ENCODE results near the gene MYO15A. TPM values are rescaled to one million over a fixed set of nuclear protein-coding genes. Genes with fewer than 3 reads are reported as not detected.

Gene MYO15A
- total RNA-seq, 1 donor from 2014 or later: 1.8 TPM

DNA sequence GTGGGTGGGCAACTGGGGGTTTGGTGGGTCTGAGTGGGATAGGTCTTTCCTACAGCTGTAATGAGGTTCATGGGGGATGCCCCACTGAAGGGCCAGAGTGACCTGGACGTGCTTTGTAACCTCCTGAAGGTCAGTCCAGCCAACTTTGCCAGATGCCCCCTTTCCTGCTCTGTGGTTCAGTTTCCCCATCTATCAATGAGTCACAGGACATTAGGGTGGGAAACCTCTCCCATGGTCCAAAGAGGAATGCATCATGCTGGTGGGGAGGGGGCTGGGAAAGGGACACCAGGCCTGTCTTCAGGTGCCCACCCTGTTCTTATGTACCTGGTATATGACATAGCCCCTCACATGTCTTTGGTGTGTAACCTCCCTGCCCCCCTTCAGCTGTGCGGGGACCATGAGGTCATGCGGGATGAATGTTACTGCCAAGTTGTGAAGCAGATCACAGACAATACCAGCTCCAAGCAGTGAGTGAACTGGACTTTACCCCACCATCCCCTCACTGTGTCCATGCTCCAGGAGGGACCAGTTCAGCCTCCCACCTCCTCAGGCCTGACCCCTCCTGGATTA is 51.1 kb downstream of the MYO15A start:
- no peak for DNase-seq (ENCODE audit: low spot score)

DNA sequence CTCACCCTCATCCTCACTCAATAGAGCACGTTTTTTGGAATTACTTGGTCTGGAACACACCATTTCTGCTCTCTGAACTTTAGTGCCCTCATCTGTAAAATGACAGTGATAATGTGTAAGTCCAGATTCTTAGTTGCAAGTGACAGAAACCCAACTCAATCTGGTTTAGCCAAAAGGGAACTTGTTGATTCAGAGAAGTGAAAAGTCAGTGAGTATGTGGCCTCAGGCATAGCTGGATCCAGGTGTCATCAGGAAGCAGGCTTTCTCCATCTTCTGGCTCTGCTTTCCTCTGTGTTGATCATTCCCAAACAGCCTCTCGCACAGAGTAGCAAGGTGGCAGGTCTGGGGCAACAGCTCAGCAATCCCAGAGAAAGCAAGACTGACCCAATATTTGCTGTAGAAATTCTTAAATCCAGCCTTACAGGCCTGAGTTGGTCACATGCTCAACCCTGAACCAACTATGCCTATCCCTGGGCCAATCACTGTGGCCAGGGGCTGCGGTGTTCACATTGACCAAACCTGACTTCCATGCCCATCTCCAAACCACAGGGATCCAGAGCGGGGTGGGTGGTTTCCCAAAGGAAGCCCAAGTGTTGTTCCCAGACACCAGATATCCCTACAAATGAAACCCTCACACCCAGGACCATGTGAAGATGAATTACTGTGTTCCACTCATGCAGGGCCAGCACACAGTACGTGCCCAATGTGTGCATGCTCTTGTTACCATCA is 51.7 kb downstream of the MYO15A start:
- DNase-seq (ENCODE audit: low spot score): no peak

GRCh38 chr17:18161207-18162145 is 52.9 kb downstream of the MYO15A start:
- no peak for DNase-seq (ENCODE audit: low spot score)

- DNase-seq (ENCODE audit: low spot score): no peak
Measured at GRCh38 chr17:18163547-18163946, 55.0 kb downstream of the MYO15A start.

- no peak for DNase-seq (ENCODE audit: low spot score)
Measured at GRCh38 chr17:18166894-18167293, 58.3 kb downstream of the MYO15A start.

- no peak for DNase-seq (ENCODE audit: low spot score)
Measured at GRCh38 chr17:18167421-18167820, 58.9 kb downstream of the MYO15A start.

DNA sequence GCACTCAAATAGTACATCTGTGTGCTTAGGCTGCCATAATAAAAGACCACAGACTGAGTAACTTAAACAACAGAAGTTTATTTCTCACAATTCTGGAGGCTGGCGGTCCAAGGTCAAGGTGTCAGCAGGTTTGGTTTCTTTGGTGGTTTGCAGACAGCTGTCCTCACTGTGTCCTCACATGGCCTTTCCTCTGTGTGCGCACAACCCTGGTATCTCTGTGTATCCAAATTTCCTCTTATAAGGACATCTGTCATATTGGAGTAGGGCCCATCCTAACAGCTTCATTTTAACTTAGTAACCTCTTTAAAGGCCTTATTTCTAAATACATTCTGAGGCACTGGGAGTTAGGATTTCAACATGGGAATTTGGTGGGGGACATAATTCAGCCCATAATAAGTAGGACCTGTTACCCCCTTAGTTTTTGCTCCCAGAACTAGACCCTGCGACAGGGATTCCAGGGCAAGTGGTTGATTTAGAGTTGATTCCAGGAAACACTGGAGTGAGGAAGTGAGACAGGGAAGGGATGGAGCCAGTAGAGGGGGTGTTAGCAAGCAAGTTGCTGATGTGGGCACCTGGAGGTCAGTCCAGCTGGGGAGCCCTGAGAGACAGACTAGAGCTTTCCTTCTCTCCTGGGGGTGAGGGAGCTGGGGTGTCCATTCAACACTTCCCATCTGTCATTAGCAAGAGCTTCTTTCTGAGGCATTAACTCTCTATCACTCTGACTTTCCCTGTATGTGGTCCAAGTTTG is 64.1 kb downstream of the MYO15A start:
- DNase-seq (ENCODE audit: low spot score): no peak

- DNase-seq (ENCODE audit: low spot score): no peak
Measured at GRCh38 chr17:18173740-18174139, 65.2 kb downstream of the MYO15A start.

GRCh38 chr17:18176176-18176575 is 67.6 kb downstream of the MYO15A start:
- no peak for DNase-seq (ENCODE audit: low spot score)

DNA sequence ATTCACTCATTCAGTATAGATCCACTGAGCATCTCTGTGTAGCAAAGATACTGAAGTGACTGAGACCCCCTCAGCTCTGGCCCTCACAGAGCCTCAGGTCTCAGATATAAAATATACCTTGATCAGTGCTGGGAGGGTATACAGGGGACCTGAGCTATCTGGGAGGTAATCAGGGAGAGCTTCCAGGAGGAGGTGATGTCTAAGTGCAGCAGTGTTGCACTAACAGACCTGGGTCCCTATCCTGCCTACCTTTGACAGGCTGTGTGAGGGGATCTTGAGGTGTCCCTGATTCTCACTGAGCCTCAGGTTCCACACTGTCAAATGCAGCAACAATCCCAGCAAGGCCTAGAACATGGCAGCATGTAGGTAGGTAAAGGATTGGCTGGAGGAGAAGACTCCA is 68.6 kb downstream of the MYO15A start:
- DNase-seq (ENCODE audit: low spot score): no peak

GRCh38 chr17:18177722-18178121 is 69.2 kb downstream of the MYO15A start:
- DNase-seq (ENCODE audit: low spot score): no peak

DNA sequence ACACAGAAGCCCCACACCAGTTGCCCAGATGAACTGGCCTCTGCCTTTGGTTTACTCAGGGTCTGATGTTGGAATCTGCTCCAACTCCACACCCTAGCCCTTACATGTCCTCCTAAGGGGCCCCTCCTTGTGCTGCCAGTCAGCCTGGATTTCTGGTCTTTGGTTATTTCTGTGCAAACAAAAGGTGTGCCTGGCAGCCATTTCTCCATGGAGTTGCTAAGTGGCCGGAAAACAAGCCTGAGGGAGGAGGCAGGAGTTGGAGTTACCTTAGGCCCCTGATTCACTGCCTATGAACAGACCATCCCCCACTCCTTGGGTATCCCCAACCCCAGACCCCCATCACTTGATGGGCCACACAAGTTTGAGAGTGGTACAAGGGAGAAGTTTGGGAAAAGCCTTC is 70.6 kb downstream of the MYO15A start:
- DNase-seq (ENCODE audit: low spot score): no peak

DNA sequence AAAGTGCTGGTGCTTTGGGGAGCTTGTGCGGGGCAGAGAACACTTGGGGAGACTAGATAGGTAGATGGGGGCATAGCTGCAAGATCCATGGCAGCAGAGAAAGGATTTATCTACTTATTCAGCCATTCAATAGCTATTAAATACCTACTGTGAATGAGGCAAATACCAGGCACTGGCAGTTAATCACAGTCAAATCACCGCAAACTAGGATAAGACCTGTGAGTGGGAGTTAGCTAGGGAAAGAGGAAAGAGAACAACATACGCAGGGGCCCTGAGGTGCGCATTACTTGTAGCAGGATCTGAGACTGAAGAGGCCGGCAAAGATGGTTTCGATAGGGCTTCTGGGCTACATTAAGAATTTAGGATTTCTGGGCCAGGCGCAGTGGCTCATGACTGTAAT is 71.2 kb downstream of the MYO15A start:
- no peak for DNase-seq (ENCODE audit: low spot score)

- DNase-seq (ENCODE audit: low spot score): no peak
Measured at GRCh38 chr17:18181358-18181757, 72.8 kb downstream of the MYO15A start.

- peak; percentile 53 for DNase-seq (ENCODE audit: low spot score)
Measured at GRCh38 chr17:18182110-18182977, 73.8 kb downstream of the MYO15A start.

DNA sequence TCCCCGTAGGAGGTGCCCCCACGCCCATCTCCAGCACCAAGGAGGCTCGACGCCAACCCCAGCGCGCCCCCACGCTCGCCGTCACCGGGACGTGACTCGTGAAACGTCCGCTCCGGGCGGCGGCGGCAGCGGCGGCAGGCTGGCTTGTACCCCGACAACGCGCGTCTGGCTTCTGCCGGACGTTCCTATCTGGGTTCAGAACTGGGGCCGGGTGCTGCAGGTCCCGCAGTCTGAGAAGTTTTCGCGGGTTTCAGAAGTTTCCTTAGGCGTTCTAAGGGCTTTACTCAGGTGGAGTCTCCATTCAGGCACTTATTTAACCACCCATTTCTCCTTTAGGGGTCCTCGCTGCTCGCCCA is 74.4 kb downstream of the MYO15A start:
- DNase-seq (ENCODE audit: low spot score): peak; percentile 92

GRCh38 chr17:18183334-18184142 is 75.0 kb downstream of the MYO15A start, which contains the start of gene ALKBH5:
TSS of gene ALKBH5 (plus strand) at chr17:18183828. CDS start at chr17:18184244, 416 bp downstream.
- DNase-seq (ENCODE audit: low spot score): peak; percentile 98

GRCh38 chr17:18184143-18185031 is 75.8 kb downstream of the MYO15A start:
- peak; percentile 51 for DNase-seq (ENCODE audit: low spot score)

- DNase-seq (ENCODE audit: low spot score): no peak
Measured at GRCh38 chr17:18185391-18185790, 76.8 kb downstream of the MYO15A start.
